Fibroblast of skin of left quadriceps (primary cell): ENCODE results near the gene RAD23A.
"Not testable (repeated sequence)": the region's sequence is repeated elsewhere in the genome, so short reads cannot be mapped to it uniquely, and the experiment has no call there.

Source experiments
- DNase-seq, 2 experiments: peaks; one replicate each; pipeline ENCODE4 v3.0.0-alpha.2; 2013; ENCODE audit warnings: low read depth in 2 of 2

RAD23A gene

GRCh38 chr19:12945479-12946091, at the start of gene RAD23A:
Gene RAD23A (plus strand): TSS chr19:12945862. CDS start chr19:12945949, 87 bp downstream.
- peak; percentile 96 to 97 for DNase-seq

GRCh38 chr19:12896460-12896859, 49.2 kb upstream of the RAD23A start:
- no peak for DNase-seq

DNA sequence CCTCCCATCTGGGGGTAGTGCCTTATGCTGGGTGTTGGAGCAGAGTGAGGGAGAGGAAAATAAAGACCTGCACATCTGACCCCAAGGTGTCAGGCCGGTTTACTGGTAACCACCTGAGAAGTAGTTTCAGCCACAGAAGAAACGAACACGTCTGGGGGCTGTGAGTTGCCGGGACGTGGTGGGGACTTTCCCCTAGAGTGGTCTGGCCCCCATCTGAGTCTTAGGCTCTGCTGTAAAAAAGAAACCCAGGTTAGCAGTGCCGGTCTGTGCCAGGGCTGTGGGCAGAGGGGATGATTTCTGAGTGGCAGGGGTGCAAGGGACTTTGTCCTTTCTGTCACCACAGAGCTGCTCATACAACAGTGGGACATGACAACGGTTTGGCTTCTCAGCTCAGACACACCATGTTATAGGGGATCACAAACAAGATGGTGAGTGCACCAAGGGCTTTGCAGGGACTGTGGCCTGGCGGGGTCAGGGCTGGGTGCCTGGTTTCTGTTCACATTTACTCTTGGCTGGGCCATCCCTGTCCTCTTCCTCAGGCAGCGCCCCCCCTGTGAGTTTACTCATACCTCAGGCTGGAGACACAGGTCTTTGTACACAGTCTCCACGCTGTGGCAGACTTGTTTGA, 45.7 kb upstream of the RAD23A start:
- DNase-seq, result no peak

DNA sequence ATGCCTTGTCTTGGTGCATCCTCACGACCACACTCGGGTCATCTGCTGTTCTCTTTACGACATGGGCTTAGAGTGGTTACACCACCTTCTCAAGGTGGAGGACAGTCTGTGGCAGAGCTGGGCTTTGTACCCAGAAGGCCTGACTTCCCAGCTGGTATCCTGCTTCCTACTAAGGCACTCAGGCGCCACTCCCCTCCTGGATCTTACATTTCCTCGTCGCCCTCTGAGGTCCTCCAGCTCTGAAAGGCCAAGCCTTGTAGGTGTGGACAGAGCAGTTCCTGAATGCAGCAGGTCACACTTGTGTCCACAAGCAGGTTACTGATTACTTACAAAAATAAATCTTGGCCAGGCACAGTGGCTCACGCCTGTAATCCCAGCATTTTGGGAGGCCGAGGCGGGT, 38.5 kb upstream of the RAD23A start:
- no peak for DNase-seq

- no peak for DNase-seq
These were observed 33.1 kb upstream of the RAD23A start for GRCh38 chr19:12912571-12912970.

- peak; percentile 41 to 47 for DNase-seq
These were observed 32.6 kb upstream of the RAD23A start for GRCh38 chr19:12913011-12913561.

- no peak for DNase-seq
These were observed 31.6 kb upstream of the RAD23A start for GRCh38 chr19:12913851-12914690.

DNA sequence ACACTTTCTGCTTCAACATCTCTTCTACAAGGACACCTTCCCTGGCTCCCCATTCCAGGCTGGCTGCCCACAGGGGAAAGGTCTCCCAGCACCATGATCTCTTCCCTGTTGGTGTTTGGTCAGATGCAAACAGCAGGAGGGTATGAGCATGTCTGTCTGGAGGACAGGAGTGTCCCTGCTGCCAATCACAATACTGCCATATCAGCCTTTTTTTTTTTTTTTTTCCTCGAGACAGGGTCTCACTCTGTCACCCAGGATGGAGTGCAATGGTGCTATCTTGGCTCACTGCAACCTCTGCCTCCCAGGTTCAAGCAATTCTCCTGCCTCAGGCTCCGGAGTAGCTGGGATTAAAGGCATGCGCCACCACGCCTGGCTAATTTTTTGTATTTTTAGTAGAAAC, 29.8 kb upstream of the RAD23A start:
- not testable (repeated sequence) for DNase-seq

DNA sequence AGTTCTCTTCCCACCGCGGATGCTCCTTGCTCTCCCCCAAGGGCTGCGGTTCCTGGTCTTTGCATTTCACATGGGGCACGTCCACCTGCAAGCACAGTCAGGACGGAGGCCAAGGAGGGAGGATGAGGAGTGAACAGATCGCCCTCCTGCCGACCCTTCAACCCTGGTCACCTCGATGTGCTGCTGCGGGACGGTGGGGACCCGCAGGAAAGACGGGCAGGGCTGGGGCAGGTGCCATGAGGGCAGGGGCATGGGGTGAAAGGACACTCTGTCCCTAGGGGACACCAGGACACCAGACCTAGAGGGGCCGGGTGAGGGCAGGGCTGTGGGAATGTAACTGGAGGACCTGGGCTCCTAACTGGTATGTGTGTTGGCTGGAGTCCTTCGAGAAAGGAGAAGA, 27.4 kb upstream of the RAD23A start:
- no peak for DNase-seq

DNA sequence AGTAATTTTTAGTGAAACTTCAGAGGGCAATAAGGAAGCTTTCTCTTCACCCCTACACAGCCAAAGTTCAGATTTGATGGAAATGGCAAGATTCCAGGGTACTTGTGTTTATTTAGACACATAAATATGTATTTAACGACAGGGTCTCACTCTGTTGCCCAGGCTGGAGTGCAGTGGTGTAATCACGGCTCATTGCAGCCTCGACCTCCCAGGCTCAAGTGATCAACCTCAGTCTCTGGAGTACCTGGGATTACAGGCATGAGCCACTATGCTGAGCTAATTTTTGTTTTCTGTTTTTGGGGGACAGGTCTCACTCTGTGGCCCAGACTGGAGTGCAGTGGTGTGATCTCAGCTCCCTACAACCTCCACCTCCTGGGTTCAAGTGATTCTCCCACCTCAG, 24.6 kb upstream of the RAD23A start:
- DNase-seq, result no peak

- no peak for DNase-seq
These were observed 22.7 kb upstream of the RAD23A start for GRCh38 chr19:12922959-12923358.

- no peak for DNase-seq
These were observed 20.9 kb upstream of the RAD23A start for GRCh38 chr19:12924621-12925310.

GRCh38 chr19:12930002-12930645, 15.5 kb upstream of the RAD23A start:
- no peak for DNase-seq

- DNase-seq, result no peak
These were observed 13.0 kb upstream of the RAD23A start for GRCh38 chr19:12932392-12933286.

DNA sequence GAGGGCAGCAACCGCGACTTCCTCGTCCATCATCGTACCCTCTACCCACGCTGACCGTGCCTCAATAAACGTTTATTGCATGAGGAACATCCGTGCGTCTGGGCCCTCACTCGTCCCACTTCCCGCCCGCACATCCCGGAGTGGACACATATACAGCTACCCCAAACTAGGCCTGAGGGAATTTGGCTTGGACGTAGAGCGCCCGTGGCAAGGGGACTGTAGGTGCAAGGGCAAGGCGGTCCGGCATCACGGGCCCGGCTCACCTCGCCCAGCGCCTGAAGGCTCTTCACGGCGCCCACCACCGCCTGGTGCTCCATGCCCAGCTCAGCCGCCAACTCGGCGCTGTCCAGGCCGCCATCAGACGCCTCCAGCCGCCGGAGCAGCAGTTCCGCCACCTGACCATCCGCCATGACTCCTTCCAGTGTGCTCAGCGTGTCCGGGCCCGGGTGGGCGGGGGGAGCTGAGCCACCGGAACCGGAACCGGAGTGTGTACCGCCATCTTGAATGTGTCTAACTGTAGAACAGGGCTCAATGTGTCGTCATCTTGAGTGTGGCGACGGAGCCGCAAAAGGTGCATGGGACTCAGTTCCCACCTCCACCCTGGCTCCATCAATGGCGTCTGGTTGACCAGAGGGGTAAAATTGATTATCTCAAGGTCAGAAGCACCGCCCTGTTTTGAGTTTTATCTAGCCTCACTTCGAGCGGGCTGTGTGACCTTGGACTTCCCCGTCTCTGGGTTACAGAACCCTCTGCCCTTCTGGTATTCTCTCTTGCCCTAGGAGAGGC, 12.2 kb upstream of the RAD23A start, which contains the start of gene FARSA:
TSS of gene FARSA (minus strand) at position 425 of the 786 bp plus-strand sequence. CDS start at position 410, 15 bp downstream.
- DNase-seq, result peak; percentile 71 to 75

GRCh38 chr19:12935071-12935470, 10.6 kb upstream of the RAD23A start:
- DNase-seq, result no peak

DNA sequence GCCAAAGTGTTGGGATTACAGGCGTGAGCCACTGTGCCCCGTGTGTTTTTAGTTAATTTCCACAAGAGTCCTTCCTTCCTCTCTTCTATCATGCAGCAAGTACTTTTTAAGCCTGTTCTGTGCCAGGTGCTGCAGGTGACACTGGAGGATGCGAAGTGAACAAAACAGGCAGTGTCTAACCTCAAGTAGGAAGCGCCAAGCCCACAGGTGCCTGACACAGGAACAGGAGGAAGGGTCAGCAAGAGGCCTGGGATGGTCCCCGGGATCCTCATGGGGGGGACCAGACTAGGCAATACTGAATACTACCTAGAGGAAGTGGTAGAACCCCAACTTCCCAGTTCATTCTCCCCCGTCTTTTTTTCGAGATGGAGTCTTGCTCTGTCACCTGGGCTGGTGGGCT, 9.1 kb upstream of the RAD23A start:
- DNase-seq, result no peak

DNA sequence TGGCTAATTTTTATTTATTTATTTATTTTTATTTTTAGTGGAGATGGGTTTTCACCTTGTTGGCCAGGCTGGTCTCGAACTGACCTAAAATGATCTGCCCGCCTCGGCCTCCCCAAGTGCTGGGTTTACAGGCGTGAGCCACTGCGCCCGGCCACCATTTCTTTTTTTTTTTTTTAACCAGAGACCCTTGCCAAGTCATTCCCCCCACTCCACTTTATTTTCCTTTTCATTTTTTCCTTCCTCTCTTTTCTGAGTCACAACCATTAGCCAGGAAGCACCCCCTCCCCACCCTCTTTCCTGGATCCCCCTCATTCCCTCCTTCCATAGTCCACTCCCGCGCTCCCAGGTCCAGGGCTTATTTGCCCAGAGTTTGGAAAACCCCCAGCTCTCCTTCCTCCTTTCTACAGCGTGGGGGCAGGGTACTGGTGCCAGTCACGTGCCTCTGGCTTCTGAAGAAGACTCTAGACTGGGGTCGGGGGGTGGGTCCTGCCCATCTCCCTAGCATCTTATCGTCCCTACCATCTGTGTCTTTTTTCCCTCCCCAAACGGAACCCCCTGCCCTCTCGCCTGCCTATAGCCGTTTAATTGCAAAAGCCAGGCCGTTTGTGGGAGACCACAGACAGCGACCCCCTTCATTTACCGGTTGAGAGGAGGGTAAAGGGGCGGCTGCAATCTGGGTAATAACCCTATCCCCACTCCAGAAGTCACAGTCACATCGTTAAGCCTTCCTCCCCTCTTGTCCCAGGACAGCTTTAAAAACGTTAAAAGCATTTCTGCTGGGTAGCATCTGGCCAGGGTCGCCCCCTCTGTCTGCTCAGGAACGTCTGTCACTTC, 8.4 kb upstream of the RAD23A start:
- DNase-seq, result no peak
